ENCODE measurements around the gene LRP1-AS.

The LRP1-AS gene

DNA sequence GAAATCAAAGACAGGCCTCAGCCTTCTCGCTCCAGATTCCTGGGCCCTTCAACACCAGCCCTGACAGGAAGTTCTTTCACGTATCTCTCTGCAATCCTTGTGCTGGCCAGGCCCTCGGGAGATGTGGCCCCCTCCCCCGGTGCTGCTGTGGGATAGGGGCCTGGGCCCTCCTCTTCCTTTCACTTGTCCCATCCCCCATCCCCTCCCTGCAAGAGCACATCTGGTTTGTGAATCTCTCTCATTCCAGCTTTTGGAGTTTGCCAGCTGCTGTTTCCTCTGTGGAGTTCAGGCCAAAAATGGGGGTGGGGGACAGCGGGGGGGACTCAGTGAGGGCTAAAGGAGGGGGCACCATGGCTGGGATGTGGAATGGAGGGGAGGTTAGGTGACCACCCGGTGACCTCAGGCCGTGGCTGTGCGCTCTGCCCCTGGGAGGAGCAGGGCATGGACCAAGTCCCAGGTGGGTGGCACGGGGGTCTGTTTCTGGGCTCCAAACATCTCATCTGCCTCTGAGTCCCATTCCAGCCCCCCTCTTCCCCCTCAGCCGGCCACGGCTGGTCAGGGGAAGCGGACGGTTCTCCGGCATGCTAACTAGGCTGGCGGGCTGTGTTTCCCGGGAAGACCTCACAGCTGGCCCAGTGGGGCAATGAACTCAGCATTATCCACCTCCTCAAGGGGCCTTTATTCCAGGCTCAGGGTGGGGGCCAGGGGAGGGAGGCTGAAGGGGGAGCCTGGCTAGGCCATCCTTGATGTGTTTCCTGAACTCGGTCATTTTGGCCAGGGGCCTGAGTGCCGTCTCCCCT, 11.7 kb downstream of the LRP1-AS start:
- Histone ChIP-seq H3K4me1 (ENCODE audit: control insufficient read depth, insufficient read depth, low read depth, low read length) (peaks cover 44% of the 10 kb centered on the region), H3K18ac (ENCODE audit: low read depth in 1 of 2, low read length in 2 of 2) (peak overlapping the region in 1 of 2 experiments; percentile 68), H3K27ac (ENCODE audit: low read length, poor library complexity, severe bottlenecking) (peak overlapping the region; percentile 36), H4K91ac (ENCODE audit: low read length) (peak overlapping the region; percentile 12), H3K4me2 (ENCODE audit: low read length, poor library complexity, severe bottlenecking) (peak overlapping the region; percentile 10), H3K9me3 (ENCODE audit: control insufficient read depth, low read length) (no peaks in the 10 kb centered on the region), H3K23ac (ENCODE audit: low read length in 2 of 2) (no peak overlapping the region), H3K79me1 (replicated peaks; ENCODE audit: low read length, poor library complexity, severe bottlenecking) (peaks cover 23% of the 10 kb centered on the region), H2AK5ac (ENCODE audit: low read length, severe bottlenecking) (no peak overlapping the region), H3K36me3 (ENCODE audit: control insufficient read depth in 1 of 2, insufficient read depth in 2 of 2, low read depth in 1 of 2, low read length in 2 of 2) (peaks cover 43 to 66% of the 10 kb centered on the region in 2 experiments), H3K9ac (ENCODE audit: low read length) (peak overlapping the region; percentile 95), H3K27me3 (ENCODE audit: control insufficient read depth in 1 of 2, insufficient read depth in 1 of 2, low read length in 2 of 2) (no peaks in the 10 kb centered on the region), H2BK15ac (ENCODE audit: low read depth, poor library complexity, severe bottlenecking) (no peak overlapping the region), H2AFZ (ENCODE audit: low read depth, low read length) (no peak overlapping the region), H3K14ac (ENCODE audit: low read length in 2 of 2) (peak overlapping the region in 1 of 2 experiments; percentile 44), H2BK5ac (ENCODE audit: low read depth, low read length, poor library complexity, severe bottlenecking) (no peak overlapping the region), H2BK120ac (ENCODE audit: low read depth, low read length) (peak overlapping the region; percentile 40), H3K4me3 (ENCODE audit: insufficient read depth in 1 of 2, low read depth in 1 of 2, low read length in 2 of 2) (peak overlapping the region in 1 of 2 experiments; percentile 56), H4K8ac (ENCODE audit: low read length) (peak overlapping the region; percentile 29), H3K4ac (ENCODE audit: low read depth in 1 of 2, low read length in 2 of 2) (peak overlapping the region; percentile 29 to 68), H2BK12ac (ENCODE audit: low read length in 2 of 2) (peak overlapping the region in 1 of 2 experiments; percentile 68)
- 22% methylated on average over 13 of the region's 18 CpGs for WGBS
- DNase-seq: peak; percentile 39

DNA sequence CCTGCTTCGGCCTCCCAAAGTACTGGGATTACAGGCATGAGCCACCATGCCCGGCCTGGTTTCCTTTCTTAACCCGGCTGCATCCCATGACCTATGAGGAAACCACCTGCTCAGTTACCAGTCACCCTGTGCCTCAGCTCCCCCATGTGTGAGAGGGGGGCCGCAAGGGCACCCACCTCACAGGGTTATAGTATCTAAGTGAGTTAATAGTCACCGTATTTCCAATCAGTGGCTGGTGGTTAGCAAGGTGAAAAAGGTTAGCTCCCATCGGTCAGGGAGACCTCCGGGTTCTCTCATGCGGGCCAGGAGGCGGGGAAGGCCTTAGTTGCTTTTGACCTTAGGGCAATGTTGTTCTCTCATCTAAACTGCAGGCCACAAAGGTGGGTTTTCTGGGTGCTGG, 12.5 kb downstream of the LRP1-AS start:
- Histone ChIP-seq H3K4me1 (ENCODE audit: control insufficient read depth, insufficient read depth, low read depth, low read length) (peaks cover 47% of the 10 kb centered on the region), H3K4me3 (ENCODE audit: insufficient read depth in 1 of 2, low read depth in 1 of 2, low read length in 2 of 2) (peak overlapping the region in 1 of 2 experiments; percentile 56), H3K27ac (ENCODE audit: low read length, poor library complexity, severe bottlenecking) (peak overlapping the region; percentile 36), H3K18ac (ENCODE audit: low read depth in 1 of 2, low read length in 2 of 2) (peak overlapping the region; percentile 42 to 78), H3K79me1 (replicated peaks; ENCODE audit: low read length, poor library complexity, severe bottlenecking) (peaks cover 23% of the 10 kb centered on the region), H3K14ac (ENCODE audit: low read length in 2 of 2) (no peak overlapping the region), H3K9ac (ENCODE audit: low read length) (peak overlapping the region; percentile 95), H2BK15ac (ENCODE audit: low read depth, poor library complexity, severe bottlenecking) (no peak overlapping the region), H3K23ac (ENCODE audit: low read length in 2 of 2) (peak overlapping the region in 1 of 2 experiments; percentile 37), H4K91ac (ENCODE audit: low read length) (peak overlapping the region; percentile 53), H2BK12ac (ENCODE audit: low read length in 2 of 2) (peak overlapping the region in 1 of 2 experiments; percentile 15), H2AFZ (ENCODE audit: low read depth, low read length) (no peak overlapping the region), H2BK5ac (ENCODE audit: low read depth, low read length, poor library complexity, severe bottlenecking) (no peak overlapping the region), H2BK120ac (ENCODE audit: low read depth, low read length) (peak overlapping the region; percentile 36), H4K8ac (ENCODE audit: low read length) (no peak overlapping the region), H3K27me3 (ENCODE audit: control insufficient read depth in 1 of 2, insufficient read depth in 1 of 2, low read length in 2 of 2) (no peaks in the 10 kb centered on the region), H3K36me3 (ENCODE audit: control insufficient read depth in 1 of 2, insufficient read depth in 2 of 2, low read depth in 1 of 2, low read length in 2 of 2) (peaks cover 39 to 60% of the 10 kb centered on the region in 2 experiments), H3K4me2 (ENCODE audit: low read length, poor library complexity, severe bottlenecking) (no peak overlapping the region), H3K4ac (ENCODE audit: low read depth in 1 of 2, low read length in 2 of 2) (peak overlapping the region in 1 of 2 experiments; percentile 20), H3K9me3 (ENCODE audit: control insufficient read depth, low read length) (no peaks in the 10 kb centered on the region), H2AK5ac (ENCODE audit: low read length, severe bottlenecking) (no peak overlapping the region)
- 71% methylated on average over 9 of the region's 9 CpGs for WGBS
- peak; percentile 32 for DNase-seq

DNA sequence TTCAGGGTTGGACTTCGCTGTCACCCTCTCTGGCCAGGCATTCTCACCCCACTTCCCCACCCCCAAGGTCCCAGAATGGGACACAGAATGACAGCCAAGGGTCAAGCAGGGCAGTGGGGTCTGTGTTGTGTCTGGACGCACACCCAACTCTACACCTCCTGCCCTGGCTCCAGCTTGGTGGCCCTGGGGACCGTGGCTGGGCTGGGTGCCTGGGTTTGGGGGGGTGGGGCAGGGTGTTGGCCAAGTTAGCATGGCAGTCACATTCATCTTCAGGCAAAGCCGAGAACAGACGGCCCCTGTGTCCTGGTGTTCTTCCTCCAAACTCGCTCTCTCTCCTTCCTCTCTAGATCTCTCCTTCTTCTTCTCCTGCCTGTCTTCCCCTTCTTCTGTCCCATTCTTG, 13.5 kb downstream of the LRP1-AS start:
- peak overlapping the region; percentile 47 for H3K27ac ChIP-seq (ENCODE audit: low read length, poor library complexity, severe bottlenecking)
- no peak overlapping the region for H2AFZ ChIP-seq (ENCODE audit: low read depth, low read length)
- peak overlapping the region; percentile 95 for H3K9ac ChIP-seq (ENCODE audit: low read length)
- no peaks in the 10 kb centered on the region for H3K27me3 ChIP-seq (ENCODE audit: control insufficient read depth in 1 of 2, insufficient read depth in 1 of 2, low read length in 2 of 2)
- peaks cover 28 to 49% of the 10 kb centered on the region in 2 experiments for H3K36me3 ChIP-seq (ENCODE audit: control insufficient read depth in 1 of 2, insufficient read depth in 2 of 2, low read depth in 1 of 2, low read length in 2 of 2)
- H2BK12ac ChIP-seq (ENCODE audit: low read length in 2 of 2): peak overlapping the region; percentile 37 to 87
- H3K23ac ChIP-seq (ENCODE audit: low read length in 2 of 2): no peak overlapping the region
- no peak overlapping the region for H2BK5ac ChIP-seq (ENCODE audit: low read depth, low read length, poor library complexity, severe bottlenecking)
- H3K4me2 ChIP-seq (ENCODE audit: low read length, poor library complexity, severe bottlenecking): no peak overlapping the region
- peak overlapping the region; percentile 79 for H4K8ac ChIP-seq (ENCODE audit: low read length)
- H2BK120ac ChIP-seq (ENCODE audit: low read depth, low read length): no peak overlapping the region
- peak overlapping the region; percentile 70 to 84 for H3K18ac ChIP-seq (ENCODE audit: low read depth in 1 of 2, low read length in 2 of 2)
- no peaks in the 10 kb centered on the region for H3K9me3 ChIP-seq (ENCODE audit: control insufficient read depth, low read length)
- no peak for DNase-seq
- peak overlapping the region in 1 of 2 experiments; percentile 82 for H3K14ac ChIP-seq (ENCODE audit: low read length in 2 of 2)
- peak overlapping the region; percentile 94 for H2AK5ac ChIP-seq (ENCODE audit: low read length, severe bottlenecking)
- no peak overlapping the region for H3K4ac ChIP-seq (ENCODE audit: low read depth in 1 of 2, low read length in 2 of 2)
- peak overlapping the region; percentile 86 for H4K91ac ChIP-seq (ENCODE audit: low read length)
- H3K4me1 ChIP-seq (ENCODE audit: control insufficient read depth, insufficient read depth, low read depth, low read length): peaks cover 45% of the 10 kb centered on the region
- H2BK15ac ChIP-seq (ENCODE audit: low read depth, poor library complexity, severe bottlenecking): no peak overlapping the region
- H3K4me3 ChIP-seq (ENCODE audit: insufficient read depth in 1 of 2, low read depth in 1 of 2, low read length in 2 of 2): peak overlapping the region in 1 of 2 experiments; percentile 72
- 63% methylated on average over 6 of the region's 6 CpGs for WGBS
- peaks cover 20% of the 10 kb centered on the region for H3K79me1 ChIP-seq (replicated peaks; ENCODE audit: low read length, poor library complexity, severe bottlenecking)

DNA sequence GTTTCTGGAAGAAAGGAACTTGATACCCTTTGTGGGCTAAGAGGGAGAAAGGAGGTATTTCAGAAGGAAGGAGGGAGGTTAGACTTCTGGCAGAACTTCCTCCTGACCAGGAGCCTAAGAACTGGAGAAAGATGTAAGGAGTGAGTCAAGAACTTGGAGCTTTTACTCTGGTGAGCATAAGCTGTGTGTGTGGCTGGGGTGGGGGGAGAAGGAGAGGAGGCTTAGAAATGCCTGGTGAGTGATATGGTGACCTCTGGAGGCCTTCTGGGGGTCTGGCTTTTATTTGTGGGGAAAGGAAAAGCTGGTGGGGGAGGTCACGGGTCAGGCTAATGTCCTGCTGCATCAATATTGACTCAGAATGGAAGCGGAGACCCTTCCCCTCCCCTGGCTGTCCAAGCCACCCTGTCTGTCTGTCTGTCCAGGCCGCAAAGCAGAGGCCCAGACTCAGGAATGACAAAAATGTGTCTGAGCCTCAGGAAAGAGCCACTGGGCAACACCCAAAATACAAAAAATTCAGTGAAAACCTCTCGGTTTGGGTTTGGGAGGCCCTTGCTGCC, 14.3 kb downstream of the LRP1-AS start:
- H3K23ac ChIP-seq (ENCODE audit: low read length in 2 of 2): no peak overlapping the region
- no peak for DNase-seq
- H2AFZ ChIP-seq (ENCODE audit: low read depth, low read length): no peak overlapping the region
- peaks cover 45% of the 10 kb centered on the region for H3K4me1 ChIP-seq (ENCODE audit: control insufficient read depth, insufficient read depth, low read depth, low read length)
- peak overlapping the region in 1 of 2 experiments; percentile 71 for H3K4ac ChIP-seq (ENCODE audit: low read depth in 1 of 2, low read length in 2 of 2)
- H3K36me3 ChIP-seq (ENCODE audit: control insufficient read depth in 1 of 2, insufficient read depth in 2 of 2, low read depth in 1 of 2, low read length in 2 of 2): peaks cover 20 to 43% of the 10 kb centered on the region in 2 experiments
- peaks cover 14% of the 10 kb centered on the region for H3K79me1 ChIP-seq (replicated peaks; ENCODE audit: low read length, poor library complexity, severe bottlenecking)
- H3K4me3 ChIP-seq (ENCODE audit: insufficient read depth in 1 of 2, low read depth in 1 of 2, low read length in 2 of 2): peak overlapping the region in 1 of 2 experiments; percentile 91
- H2BK12ac ChIP-seq (ENCODE audit: low read length in 2 of 2): peak overlapping the region in 1 of 2 experiments; percentile 45
- WGBS: 2% methylated on average over 3 of the region's 4 CpGs
- peak overlapping the region; percentile 95 for H3K9ac ChIP-seq (ENCODE audit: low read length)
- H3K14ac ChIP-seq (ENCODE audit: low read length in 2 of 2): no peak overlapping the region
- no peak overlapping the region for H4K8ac ChIP-seq (ENCODE audit: low read length)
- no peak overlapping the region for H4K91ac ChIP-seq (ENCODE audit: low read length)
- peak overlapping the region; percentile 42 for H2BK120ac ChIP-seq (ENCODE audit: low read depth, low read length)
- H3K9me3 ChIP-seq (ENCODE audit: control insufficient read depth, low read length): no peaks in the 10 kb centered on the region
- H3K27me3 ChIP-seq (ENCODE audit: control insufficient read depth in 1 of 2, insufficient read depth in 1 of 2, low read length in 2 of 2): no peaks in the 10 kb centered on the region
- H2BK5ac ChIP-seq (ENCODE audit: low read depth, low read length, poor library complexity, severe bottlenecking): no peak overlapping the region
- peak overlapping the region; percentile 54 for H3K4me2 ChIP-seq (ENCODE audit: low read length, poor library complexity, severe bottlenecking)
- peak overlapping the region; percentile 47 for H2AK5ac ChIP-seq (ENCODE audit: low read length, severe bottlenecking)
- H2BK15ac ChIP-seq (ENCODE audit: low read depth, poor library complexity, severe bottlenecking): no peak overlapping the region
- no peak overlapping the region for H3K18ac ChIP-seq (ENCODE audit: low read depth in 1 of 2, low read length in 2 of 2)
- H3K27ac ChIP-seq (ENCODE audit: low read length, poor library complexity, severe bottlenecking): peak overlapping the region; percentile 54

All from mesenchymal stem cell (in vitro differentiated cells and primary cell).